Adipose tissue (tissue), 3 donors: ENCODE measurements around the gene SCRN1. TPM values are rescaled to one million over a fixed set of nuclear protein-coding genes. Genes with fewer than 3 reads are reported as not detected.
A peak's percentile ranks its signal among the peaks of the same experiment; 100 is the strongest.

Experiments used
- H3K27ac ChIP-seq: one replicate; pipeline ENCODE4 v1.5.1; 2013; ENCODE audit warnings: low read depth, low read length
- WGBS, 3 donors: extraction: QIAGEN DNeasy Blood & Tissue Kit; methylation state at CpG; one replicate each; pipeline ENCODE4 v1.1.7; 2013; 5-methylcytosine and 5-hydroxymethylcytosine counted together
- polyA plus RNA-seq, 3 donors: library from polyadenylated mRNA; stranded (reverse); fragments of 200-250 nt; gene quantifications; one replicate each; pipeline ENCODE4 v1.2.3, GENCODE V29; 2013
- donor health status: healthy with polysubstance abuse.
- donor health status: Bipolar disorder and iron deficiency.
- donor health status: healthy.

SCRN1 gene
- polyA plus RNA-seq, 3 donors: 9.0 to 33.5 (median 14.7) TPM

GRCh38 chr7:30018451-30018850 is 28.9 kb upstream of the SCRN1 start:
- no peak overlapping the region for H3K27ac ChIP-seq

- H3K27ac ChIP-seq: no peak overlapping the region
- WGBS, 3 donors: 51 to 84% (median 83%) methylated on average over 3 of the region's 3 CpGs
Observed at GRCh38 chr7:30012757-30013156, 23.2 kb upstream of the SCRN1 start.

- no peak overlapping the region for H3K27ac ChIP-seq
- WGBS, 3 donors: 87 to 89% (median 88%) methylated on average over 6 of the region's 6 CpGs
Observed at GRCh38 chr7:30010021-30010420, 20.4 kb upstream of the SCRN1 start.

- 59 to 69% (median 68%) methylated on average over 3 of the region's 3 CpGs for WGBS, 3 donors
- H3K27ac ChIP-seq: no peak overlapping the region
Observed at GRCh38 chr7:30005464-30005863, 15.9 kb upstream of the SCRN1 start.

- 61 to 81% (median 77%) methylated on average over 6 of the region's 6 CpGs for WGBS, 3 donors
- no peak overlapping the region for H3K27ac ChIP-seq
Observed at GRCh38 chr7:30003098-30003497, 13.5 kb upstream of the SCRN1 start.

- no peak overlapping the region for H3K27ac ChIP-seq
- WGBS, 3 donors: 79 to 94% (median 85%) methylated on average over 2 of the region's 2 CpGs
Observed at GRCh38 chr7:30001998-30002397, 12.4 kb upstream of the SCRN1 start.

- H3K27ac ChIP-seq: no peak overlapping the region
Observed at GRCh38 chr7:29998489-29998888, 8.9 kb upstream of the SCRN1 start.

GRCh38 chr7:29996321-29996720 is 6.7 kb upstream of the SCRN1 start:
- no peak overlapping the region for H3K27ac ChIP-seq

GRCh38 chr7:29995652-29996051 is 6.1 kb upstream of the SCRN1 start:
- H3K27ac ChIP-seq: no peak overlapping the region

GRCh38 chr7:29993140-29993539 is 3.5 kb upstream of the SCRN1 start:
- H3K27ac ChIP-seq: no peak overlapping the region
- WGBS, 3 donors: 84 to 94% (median 89%) methylated on average over 4 of the region's 4 CpGs

- 97 to 98% (median 98%) methylated on average over 5 of the region's 5 CpGs for WGBS, 3 donors
- no peak overlapping the region for H3K27ac ChIP-seq
Observed at GRCh38 chr7:29991937-29992336, 2.3 kb upstream of the SCRN1 start.

- no peak overlapping the region for H3K27ac ChIP-seq
- 68 to 87% (median 82%) methylated on average over 4 of the region's 4 CpGs for WGBS, 3 donors
Observed at GRCh38 chr7:29990931-29991330, 1.3 kb upstream of the SCRN1 start.

GRCh38 chr7:29988424-29989256 is 961 bp downstream of the SCRN1 start:
- peak overlapping the region; percentile 11 for H3K27ac ChIP-seq
- 9% methylated on average over 66 to 75 of the region's 75 CpGs for WGBS, 3 donors

GRCh38 chr7:29987811-29988317 is 1.7 kb downstream of the SCRN1 start:
- no peak overlapping the region for H3K27ac ChIP-seq
- whole genome bisulfite sequencing, 3 donors: 44 to 55% (median 50%) methylated on average over 8 of the region's 8 CpGs

GRCh38 chr7:29987083-29987482 is 2.5 kb downstream of the SCRN1 start:
- no peak overlapping the region for H3K27ac ChIP-seq
- 24 to 71% (median 54%) methylated on average over 2 of the region's 2 CpGs for WGBS, 3 donors

GRCh38 chr7:29980151-29980550 is 9.4 kb downstream of the SCRN1 start:
- H3K27ac ChIP-seq: no peak overlapping the region

- H3K27ac ChIP-seq: no peak overlapping the region
- WGBS, 3 donors: 49 to 94% (median 90%) methylated on average over 8 of the region's 8 CpGs
Observed at GRCh38 chr7:29977886-29978651, 11.5 kb downstream of the SCRN1 start.

- no peak overlapping the region for H3K27ac ChIP-seq
- 60 to 91% (median 74%) methylated on average over 6 of the region's 6 CpGs for WGBS, 3 donors
Observed at GRCh38 chr7:29976673-29977415, 12.8 kb downstream of the SCRN1 start.

- no peak overlapping the region for H3K27ac ChIP-seq
- 56 to 85% (median 57%) methylated on average over 4 of the region's 4 CpGs for WGBS, 3 donors
Observed at GRCh38 chr7:29976266-29976665, 13.3 kb downstream of the SCRN1 start.
